Measurements from ENCODE around the gene SYP.

GRCh38 chrX:49163555-49164419 lies 36.2 kb downstream of the SYP start:
- TF ChIP-seq POLR2A (IDR thresholded peaks at IDR 0.05; ENCODE audit: low read depth, low read length) (no peak), FOS (IDR thresholded peaks at IDR 0.05; ENCODE audit: borderline replicate concordance, insufficient read depth, low read length) (no peak), MAX (IDR thresholded peaks at IDR 0.05; ENCODE audit: insufficient read depth, insufficient read length) (no peak), GATA2 (IDR thresholded peaks at IDR 0.05; ENCODE audit: insufficient read depth, insufficient read length, low read depth, low read length) (no peak), POLR2AphosphoS5 (IDR thresholded peaks at IDR 0.05; ENCODE audit: insufficient read depth, low read depth, low read length) (peak; percentile 49), EZH2 (IDR thresholded peaks at IDR 0.05; ENCODE audit: borderline replicate concordance, low read depth, low read length, severe bottlenecking) (no peak), MYC (IDR thresholded peaks at IDR 0.05; ENCODE audit: low read depth, low read length) (no peak), JUN (IDR thresholded peaks at IDR 0.05; ENCODE audit: borderline replicate concordance, insufficient read depth, insufficient read length, low read depth) (no peak)
- TF ChIP-seq, protein P1, sequence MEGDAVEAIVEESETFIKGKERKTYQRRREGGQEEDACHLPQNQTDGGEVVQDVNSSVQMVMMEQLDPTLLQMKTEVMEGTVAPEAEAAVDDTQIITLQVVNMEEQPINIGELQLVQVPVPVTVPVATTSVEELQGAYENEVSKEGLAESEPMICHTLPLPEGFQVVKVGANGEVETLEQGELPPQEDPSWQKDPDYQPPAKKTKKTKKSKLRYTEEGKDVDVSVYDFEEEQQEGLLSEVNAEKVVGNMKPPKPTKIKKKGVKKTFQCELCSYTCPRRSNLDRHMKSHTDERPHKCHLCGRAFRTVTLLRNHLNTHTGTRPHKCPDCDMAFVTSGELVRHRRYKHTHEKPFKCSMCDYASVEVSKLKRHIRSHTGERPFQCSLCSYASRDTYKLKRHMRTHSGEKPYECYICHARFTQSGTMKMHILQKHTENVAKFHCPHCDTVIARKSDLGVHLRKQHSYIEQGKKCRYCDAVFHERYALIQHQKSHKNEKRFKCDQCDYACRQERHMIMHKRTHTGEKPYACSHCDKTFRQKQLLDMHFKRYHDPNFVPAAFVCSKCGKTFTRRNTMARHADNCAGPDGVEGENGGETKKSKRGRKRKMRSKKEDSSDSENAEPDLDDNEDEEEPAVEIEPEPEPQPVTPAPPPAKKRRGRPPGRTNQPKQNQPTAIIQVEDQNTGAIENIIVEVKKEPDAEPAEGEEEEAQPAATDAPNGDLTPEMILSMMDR (IDR thresholded peaks at IDR 0.05; ENCODE audit: extremely low read depth in 1 of 2, insufficient read depth in 1 of 2, low read depth in 1 of 2, low read length in 2 of 2), result peak; percentile 63 to 69
